Fibroblast of skin of right biceps (primary cell): Measurements from ENCODE around the gene TRMT10B.
"Not testable (repeated sequence)": the region's sequence is repeated elsewhere in the genome, so short reads cannot be mapped to it uniquely, and the experiment has no call there.

Source experiments
- DNase-seq: peaks from one replicate; pipeline ENCODE4 v3.0.0-alpha.2; 2013

The TRMT10B gene

DNA sequence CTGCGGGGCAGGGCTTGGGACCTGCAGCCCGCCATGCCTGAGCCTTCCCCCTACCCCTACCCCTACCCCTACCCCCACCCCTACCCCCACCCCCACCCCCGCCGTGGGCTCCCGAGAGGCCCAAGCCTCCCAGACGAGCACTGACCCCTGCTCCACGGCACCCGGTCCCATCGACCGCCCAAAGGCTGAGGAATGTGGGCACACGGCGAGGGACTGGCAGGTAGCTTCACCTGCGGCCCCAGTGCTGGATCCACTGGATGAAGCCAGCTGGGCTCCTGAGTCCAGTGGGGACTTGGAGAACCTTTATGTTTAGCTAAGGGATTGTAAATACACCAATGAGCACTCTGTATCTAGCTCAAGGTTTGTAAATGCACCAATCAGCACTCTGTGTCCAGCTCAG lies 1.5 kb upstream of the TRMT10B start:
- not testable (repeated sequence) for DNase-seq

DNA sequence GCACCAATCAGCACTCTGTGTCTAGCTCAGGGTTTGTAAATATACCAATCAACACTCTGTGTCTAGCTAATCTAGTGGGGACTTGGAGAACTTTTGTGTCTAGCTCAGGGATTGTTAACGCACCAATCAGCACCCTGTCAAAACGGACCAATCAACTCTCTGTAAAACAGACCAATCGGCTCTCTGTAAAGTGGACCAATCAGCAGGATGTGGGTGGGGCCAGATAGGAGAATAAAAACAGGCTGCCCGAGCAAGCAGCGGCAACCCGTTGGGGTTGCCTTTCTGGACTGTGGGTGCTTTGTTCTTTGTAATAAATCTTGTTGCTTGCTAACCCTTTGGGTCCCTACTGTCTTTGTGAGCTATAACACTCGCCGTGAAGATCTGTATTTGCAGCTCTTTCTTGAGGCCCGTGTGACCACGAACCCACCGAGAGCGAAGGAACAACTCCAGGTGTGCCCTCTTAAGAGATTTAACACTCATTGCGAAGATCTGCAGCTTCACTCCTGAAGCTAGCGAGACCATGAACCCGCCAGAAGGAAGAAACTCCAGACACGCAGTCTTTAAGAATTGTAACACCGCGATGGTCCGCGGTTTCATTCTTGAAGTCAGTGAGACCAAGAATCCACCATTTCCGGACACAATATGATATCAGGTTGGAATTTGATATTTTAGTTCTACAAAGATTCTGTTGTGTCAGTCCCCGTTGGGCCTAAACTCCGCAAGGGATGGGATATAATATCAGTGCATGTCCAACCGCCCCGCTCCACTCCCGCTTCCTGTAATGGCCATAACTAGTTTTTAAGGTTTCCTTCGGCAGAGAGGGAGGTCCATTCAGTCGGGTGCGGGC lies 740 bp upstream of the TRMT10B start:
- no peak for DNase-seq

DNA sequence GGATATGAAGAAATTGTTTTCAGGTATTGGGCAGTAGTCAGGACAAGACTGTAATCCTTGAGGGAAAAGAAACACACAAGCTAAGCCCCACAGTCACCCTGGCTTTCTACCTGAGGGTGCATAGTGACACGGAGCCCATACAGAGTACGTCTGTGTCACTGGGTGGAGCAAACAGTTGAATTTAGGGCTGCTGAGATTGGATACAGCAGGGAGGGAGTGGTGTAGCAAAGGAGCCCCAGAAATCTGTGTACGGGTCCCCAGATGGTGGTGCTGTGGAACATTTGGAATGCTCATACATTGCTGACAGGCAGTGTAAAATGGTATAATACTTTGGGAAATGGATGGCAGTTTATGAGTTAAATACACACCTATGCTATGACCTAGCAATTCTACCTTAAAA lies 5.1 kb downstream of the TRMT10B start:
- no peak for DNase-seq

DNA sequence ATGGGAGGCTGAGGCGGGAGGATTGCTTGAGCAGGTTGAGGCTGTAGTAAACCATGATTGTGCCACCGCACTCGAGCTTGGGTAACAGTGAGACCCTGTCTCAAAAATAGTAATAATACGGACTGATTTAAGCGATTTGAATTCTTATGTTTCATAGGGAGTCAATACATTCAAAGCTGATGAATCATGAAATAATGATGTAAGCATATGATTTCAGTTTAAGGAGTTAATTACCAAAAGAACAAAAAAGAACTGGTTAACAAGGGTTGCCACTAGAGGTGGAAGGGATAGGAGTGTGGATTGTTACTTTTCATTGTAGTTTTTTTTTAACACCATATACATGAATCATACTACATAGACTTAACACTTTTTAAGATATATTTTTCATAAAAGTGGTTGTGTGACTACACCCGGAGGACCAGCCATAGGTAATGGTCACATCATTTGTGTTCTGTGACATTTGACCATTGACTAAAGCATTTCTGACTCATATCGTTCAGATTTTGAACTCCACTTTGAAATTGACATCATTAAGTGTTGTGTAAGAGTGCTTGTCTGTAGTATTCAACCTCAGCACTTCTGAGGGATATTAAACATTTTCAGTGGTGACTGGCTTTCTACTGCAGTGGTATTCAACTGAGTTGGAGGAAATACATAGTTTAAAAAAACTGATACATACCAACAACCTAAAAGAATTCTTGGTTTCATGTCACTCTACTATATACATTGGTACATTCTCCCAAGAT lies 7.0 kb downstream of the TRMT10B start:
- peak; percentile 71 for DNase-seq

DNA sequence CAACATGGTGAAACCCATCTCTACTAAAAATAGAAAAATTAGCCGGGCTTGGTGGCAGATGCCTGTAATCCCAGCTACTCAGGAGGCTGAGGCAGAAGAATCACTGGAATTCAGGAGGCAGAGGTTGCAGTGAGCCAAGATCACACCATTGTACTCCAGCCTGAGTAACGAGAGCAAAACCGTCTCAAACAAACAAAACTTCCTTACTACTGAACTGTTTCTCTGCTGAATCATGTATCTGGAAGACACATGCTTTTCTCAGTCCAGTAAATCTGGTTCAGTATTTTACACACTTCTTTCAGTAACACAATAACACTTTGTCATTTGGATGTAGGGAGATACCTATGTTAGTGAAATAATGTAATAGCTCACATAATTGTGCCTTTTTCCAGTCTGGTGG lies 7.9 kb downstream of the TRMT10B start:
- DNase-seq, result peak; percentile 63

DNA sequence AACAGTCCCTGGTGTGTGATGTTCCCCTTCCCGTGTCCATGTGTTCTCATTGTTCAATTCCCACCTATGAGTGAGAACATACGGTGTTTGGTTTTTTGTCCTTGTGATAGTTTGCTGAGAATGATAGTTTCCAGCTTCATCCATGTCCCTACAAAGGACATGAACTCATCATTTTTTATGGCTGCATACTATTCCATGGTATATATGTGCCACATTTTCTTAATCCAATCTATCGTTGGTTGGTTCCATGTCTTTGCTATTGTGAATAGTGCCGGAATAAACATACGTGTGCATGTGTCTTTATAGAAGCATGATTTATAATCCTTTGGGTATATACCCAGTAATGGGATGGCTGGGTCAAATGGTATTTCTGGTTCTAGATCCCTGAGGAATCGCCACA lies 11.7 kb downstream of the TRMT10B start:
- DNase-seq, result not testable (repeated sequence)

DNA sequence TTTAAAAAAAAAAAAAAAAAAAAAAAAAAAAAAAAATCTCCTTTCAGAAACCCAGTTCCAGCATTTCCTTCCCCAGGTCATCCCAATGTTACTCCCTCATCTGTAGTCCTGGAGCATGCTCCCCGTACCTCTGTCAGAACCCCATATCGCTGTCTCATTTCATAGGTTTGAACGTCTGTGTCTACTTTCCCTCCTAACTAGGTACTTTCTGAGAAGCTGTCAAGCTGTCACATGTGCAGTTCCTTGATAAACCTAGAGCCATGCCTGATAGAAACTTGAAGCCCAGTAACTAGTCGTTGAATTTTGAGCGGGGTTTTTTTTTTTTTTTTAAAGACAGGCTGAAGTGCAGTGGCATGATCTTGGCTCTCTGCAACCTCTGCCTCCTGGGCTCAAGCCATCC lies 15.7 kb downstream of the TRMT10B start:
- no peak for DNase-seq

DNA sequence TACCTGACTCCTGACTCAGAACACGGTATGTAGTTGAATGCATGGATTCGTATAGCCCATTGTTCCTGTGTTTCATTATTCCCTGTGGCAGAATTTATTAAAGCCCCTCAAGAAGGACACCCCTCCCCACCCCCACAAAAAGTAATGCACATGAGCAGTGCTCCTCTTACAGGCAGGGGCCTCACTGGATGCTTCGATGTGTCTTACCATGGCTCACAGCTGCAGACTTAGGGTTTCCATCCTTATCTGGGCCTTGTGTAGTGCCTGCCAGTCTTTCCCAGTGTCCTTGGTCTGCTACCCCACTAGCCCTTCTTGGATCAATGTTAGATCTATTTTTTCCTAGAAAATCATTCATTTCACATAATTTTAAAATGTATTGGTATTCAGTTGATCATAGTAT lies 16.4 kb downstream of the TRMT10B start:
- no peak for DNase-seq

DNA sequence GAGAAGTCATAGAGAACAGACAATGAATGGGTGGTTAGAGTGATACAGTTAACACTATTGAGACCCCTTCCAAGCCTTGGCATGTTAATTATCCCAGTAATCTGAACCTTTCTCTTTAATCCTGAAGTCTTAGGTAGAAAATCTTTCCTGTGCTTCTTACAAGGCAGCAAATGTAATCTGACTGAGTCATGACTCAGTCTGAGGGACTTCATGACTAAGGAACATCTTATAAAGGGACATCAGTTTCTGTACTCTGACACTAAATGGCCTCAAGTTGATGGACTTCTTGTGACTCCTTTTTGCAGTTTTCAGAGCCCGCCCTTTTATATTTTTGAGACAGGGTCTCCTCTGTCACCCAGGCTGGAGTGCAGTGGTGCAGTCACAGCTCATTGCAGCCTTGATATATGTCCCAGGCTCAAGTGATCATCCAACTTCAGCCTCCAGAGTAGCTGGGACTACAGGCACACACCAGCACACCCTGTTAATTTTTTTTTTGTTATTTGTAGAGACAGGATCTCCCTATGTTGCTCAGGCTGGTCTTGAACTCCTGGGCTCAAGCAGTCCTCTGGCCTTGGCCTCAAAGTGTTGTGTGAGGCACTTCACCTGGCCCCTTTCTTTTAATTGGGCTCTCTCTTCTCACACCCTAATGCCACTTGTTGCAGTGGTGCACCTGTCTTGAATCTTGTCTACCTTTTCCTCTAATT lies 21.8 kb downstream of the TRMT10B start:
- peak; percentile 11 for DNase-seq

DNA sequence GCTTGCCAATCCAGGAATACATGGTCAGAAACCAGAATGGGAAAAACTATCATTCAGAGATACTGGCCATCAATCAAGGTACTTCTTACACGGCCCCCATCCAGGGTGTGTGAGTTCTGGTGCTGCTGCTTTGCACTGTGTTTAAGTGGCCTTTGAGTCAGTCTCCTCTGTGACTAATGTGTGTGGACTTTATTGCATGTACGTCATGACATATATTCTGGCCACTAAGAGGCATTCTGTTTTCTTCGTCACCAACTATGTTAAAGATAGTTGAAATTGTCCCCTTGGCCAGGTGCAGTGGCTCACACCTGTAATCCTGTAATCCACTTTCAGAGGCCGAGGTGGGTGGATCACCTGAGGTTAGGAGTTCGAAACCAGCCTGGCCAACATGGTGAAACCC lies 22.7 kb downstream of the TRMT10B start:
- peak; percentile 36 for DNase-seq

DNA sequence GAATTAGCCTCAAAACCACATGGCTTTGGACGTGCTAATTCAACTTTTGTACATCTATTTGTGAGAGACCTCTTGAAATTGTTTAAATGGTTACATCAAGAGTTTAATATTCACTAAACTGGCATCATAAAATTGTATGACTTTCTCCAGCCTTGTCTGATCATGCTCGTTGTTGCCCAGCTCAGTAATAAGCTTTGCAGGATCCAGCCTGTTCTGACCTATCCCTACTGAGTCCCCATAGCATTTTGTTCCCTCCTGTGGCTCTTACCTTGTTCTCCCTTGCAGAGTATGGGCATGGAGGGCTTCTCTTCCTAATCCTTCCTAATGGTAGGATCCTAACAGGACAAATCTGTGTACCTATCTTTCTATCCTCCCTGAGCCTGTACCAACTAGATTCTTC lies 24.9 kb downstream of the TRMT10B start:
- DNase-seq, result no peak

DNA sequence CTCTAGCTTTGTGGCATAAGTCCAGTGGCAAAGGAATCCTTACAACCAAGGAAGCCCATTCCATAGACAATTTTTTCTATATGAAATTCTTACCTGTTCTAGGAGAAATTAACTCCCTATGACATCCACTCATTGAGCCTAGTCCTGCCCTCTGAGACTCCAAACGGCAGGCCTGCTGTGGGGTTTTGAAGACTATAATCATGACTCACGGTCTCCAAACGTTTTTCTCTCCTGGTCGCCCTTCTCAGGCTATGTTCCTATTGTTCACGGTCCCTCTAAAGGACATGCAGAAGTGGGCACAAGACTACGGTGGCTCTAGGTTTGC lies 30.6 kb downstream of the TRMT10B start:
- DNase-seq, result no peak

DNA sequence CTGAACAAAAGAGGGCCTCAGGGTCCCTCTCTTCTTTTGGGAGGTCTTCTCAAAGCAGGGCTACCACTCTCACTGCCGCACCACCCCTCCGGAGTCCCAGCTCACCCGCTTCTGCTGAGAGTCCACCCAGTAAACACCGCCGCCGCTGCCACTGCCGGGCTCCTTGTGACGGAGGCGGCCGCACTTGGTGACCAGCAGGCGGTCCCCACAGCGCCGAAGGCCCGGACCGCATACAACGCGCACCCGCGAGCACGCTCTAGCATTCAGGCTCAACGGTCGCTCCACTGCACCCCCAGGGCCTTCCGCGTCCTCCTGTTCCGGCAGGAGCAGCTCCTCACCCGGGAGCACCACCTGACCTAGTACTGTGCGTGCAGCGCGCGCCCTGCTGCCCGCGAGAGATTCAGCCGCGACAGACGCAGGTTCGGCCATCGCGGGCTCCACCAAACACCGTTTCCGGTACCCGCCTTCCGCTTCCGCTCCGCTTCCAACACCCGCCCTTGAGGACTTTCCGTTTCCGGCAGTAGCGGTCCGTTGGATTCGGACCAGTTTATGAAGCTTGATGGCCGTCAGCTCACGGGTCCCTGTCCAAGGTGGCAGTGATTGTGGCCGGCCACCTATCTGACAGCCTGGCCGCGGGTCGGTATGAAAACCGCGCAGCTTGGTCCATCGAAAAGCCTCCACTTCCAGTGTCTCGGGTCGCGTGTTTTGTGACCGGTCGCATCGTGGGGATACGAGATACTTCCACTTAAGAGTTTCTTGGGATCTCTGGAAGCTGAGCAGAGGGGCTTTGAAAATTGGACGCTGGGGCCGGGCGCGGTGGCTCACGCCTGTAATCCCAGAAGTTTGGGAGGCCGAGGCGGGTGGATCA lies 31.2 kb downstream of the TRMT10B start, which contains the start of gene EXOSC3:
Gene EXOSC3, minus strand, starts transcription at position 449 of the 868 bp plus-strand sequence. Its CDS starts 20 bp downstream, at position 429.
- DNase-seq, result peak; percentile 90

DNA sequence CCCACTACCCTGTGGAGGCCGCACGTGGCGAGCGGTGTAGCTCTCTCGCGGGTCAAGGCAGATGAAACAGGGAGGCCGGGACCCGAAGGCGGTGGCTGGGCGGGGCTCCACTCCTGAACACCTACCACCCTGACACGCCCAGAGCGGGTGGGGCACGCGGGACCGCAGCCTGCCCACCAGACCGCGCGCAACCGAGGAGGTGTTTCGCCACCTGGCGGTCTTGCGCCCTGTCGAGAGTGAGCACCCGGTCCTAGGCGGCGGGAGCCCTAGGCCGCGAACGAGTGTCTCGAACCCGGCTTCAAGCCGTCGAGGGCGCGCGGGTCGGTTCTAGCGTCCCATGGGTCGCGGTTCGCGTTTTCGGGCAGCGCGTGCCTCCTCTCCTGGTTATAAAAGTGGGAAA lies 33.5 kb downstream of the TRMT10B start:
- no peak for DNase-seq

DNA sequence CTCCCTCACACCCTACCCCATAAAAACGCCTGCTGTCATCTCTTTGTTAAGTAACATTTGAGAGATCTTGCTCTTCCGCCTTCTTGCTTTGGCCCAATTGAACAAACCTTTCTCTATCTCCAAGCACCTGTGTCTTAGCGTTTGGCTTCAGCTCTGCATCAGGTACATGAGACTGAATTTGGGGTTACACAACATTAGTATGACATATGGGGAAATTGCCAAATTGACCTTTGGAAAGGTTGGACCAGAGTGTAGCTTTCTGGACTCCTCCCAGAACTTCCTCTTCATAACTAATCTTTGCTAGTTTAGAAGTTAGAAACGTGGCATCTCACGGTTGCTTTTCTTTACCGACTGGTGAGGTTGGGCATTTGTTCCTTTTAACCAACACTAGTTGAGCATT lies 34.7 kb downstream of the TRMT10B start:
- no peak for DNase-seq

DNA sequence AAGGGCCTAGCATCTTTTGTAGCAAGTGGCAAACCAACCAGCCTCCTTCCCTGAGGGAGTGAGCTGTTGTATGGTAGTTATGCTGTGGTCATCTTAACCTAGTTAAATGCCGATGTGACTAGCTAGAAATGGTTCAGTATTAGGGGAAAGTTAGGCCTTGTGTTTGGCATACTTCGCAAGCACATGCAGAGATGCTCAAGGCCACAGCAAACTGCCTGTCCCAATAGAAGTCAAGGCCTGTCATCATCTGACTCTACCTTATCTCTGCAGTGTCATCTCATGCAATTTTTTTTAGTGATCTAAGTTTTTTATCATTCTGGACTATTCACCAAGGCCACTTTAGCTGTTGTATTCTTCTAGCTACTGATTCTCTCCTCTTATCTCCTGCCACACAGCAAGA lies 36.5 kb downstream of the TRMT10B start:
- DNase-seq, result no peak

DNA sequence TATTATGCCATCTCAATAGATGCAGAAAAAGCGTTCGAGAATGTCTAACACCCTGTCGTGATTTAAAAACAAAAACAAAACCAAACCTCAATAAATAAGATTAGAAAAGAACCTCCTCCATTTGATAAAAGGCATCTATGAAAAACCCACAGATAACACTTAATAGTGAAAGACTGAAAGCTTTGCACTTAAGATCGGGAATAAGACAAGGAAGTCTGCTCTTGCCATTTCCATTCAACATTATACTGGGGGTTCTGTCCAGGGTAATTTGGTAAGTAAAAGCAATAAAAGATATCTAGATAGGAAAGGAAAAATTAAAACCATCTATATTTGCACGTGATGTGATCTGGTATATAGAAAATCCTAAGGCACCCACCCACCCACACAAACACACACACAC lies 38.5 kb downstream of the TRMT10B start:
- no peak for DNase-seq

DNA sequence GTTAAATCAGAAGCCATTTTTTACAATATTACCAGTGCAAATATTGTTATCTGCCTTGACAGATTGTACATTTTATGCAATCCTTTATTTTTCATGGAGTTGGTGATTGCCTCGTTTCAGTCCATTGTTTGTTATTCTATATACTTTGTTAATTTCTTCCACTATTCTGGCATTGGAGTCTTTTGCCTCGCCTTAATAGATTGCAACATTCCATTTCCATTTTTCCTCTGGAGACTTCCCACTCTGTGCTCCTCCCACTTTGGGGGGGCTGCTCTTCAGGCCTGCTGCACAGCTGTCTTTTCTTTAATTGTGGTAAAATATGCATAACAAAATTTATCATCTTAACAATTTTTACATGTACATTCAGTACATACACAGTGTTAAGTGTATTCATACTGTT lies 42.6 kb downstream of the TRMT10B start:
- DNase-seq, result no peak

DNA sequence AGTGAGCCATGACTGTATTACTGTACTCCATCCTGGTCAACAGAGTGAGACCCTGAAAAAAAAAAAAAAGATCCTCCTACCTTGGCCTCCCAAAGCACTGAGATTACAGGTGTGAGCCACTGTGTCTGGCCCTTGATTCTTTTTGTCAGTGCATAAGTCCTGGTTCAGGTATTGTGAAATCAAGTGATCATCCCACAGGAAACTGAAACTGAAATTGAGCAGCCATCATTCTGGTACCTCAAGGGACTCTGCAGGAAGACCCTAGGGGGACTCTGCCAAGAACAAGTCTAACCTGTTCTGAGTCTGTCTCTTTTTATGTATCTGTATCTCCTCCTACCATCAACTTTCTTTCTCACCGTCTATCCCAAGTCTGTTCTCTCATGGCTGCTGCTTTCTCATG lies 45.1 kb downstream of the TRMT10B start:
- DNase-seq, result no peak

DNA sequence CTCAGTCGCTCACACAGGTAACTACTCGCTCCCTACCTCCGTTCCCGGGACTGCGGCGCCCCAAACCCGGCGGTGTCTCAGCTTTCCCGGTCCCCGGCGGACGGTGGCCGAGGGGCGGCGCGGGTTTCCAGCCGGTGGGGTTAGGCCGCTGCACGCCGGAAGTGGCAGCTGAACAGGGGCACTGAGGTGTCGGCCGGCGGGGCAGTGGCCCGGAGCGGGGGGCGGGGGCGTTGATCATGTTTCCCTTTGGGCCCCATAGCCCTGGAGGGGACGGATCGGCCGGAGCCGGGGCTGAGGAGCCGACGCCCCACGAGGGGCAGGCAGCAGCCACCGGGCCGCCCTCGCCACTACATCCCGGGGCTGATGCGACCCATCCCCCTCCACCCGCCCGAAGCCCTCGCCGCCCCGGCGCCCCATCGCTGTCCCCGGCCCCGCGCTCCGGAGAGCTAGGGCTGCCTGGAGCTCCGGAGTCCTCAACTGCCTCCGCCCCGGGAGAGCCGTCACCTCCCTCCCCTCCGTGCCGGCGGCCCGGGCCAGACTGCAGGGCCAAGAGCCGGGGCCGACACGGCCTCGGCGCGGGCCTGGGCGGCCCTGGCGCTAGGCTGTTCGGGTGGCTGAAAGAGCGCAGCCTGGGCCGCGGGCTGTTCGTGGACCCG lies 47.2 kb downstream of the TRMT10B start, which contains the start of gene DCAF10:
Gene DCAF10, plus strand, starts transcription at position 167 of the 656 bp plus-strand sequence. Its CDS starts 70 bp downstream, at position 237.
- peak; percentile 85 for DNase-seq

DNA sequence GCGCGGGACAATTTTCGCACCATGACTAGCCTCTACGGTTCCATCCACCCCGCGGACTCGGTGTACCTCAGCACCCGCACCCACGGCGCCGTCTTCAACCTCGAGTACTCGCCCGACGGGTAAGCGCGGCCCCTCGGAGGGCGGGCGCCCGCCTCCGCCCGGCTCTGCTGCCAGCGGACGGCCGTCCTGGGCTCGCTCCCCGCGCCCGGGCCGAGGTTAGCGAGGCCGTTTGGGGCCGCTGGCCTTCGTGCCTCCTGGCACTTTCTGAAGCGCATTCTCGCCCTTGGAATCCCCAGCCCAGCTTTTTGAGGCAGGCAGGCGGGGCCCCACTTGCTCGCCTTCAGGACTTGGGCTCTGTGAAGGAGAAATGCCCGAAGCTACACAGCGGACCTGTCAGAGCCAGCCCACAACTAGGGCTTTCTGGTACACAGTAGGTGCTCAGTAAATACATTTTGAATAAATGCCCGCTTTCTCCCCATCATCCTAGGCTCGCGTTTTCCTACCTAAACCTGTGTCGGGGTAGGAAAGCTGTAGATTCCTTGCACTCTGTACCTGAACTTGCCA lies 47.8 kb downstream of the TRMT10B start:
- no peak for DNase-seq
